HepG2 (cell line): ENCODE data around the gene LIME1. TPM values are rescaled to one million over a fixed set of nuclear protein-coding genes. Genes with fewer than 3 reads are reported as not detected.

Source experiments
- CENPX ChIP-seq: sonication (generic); formaldehyde crosslinking; IDR thresholded peaks from 2 replicates; pipeline ENCODE4 v1.9.0; 2021; ENCODE audit warnings: mild to moderate bottlenecking, missing genetic modification reagents, moderate library complexity
- CHD4 ChIP-seq: fragments of 200-600 bp; sonication (generic); IDR thresholded peaks from 2 replicates; pipeline ENCODE4 v1.7.0; 2017; ENCODE audit warnings: mild to moderate bottlenecking, low read length, borderline replicate concordance
- FOSL1 ChIP-seq: sonication (generic); formaldehyde crosslinking; IDR thresholded peaks from 2 replicates; pipeline ENCODE4 v1.9.0; 2021; ENCODE audit warnings: missing genetic modification reagents, borderline replicate concordance
- GTF2F1 ChIP-seq: fragments of 150-350 bp; IDR thresholded peaks from 2 replicates; pipeline ENCODE4 v1.6.1; 2014; ENCODE audit warnings: low read length
- HNRNPK ChIP-seq: fragments of 200-400 bp; formaldehyde crosslinking; IDR thresholded peaks from 2 replicates; pipeline ENCODE4 v1.6.1; 2018; ENCODE audit warnings: low read length, low read depth, moderate library complexity, mild to moderate bottlenecking; ENCODE audit not compliant: poor library complexity, severe bottlenecking
- ISL2 ChIP-seq: sonication (generic); formaldehyde crosslinking; IDR thresholded peaks from 2 replicates; pipeline ENCODE4 v1.5.0; 2020; ENCODE audit warnings: missing genetic modification reagents
- PTBP1 ChIP-seq: fragments of 200-400 bp; formaldehyde crosslinking; IDR thresholded peaks from 2 replicates; pipeline ENCODE4 v1.6.1; 2018; ENCODE audit warnings: low read length, low read depth; ENCODE audit not compliant: poor library complexity, severe bottlenecking
- SATB2 ChIP-seq: sonication (generic); formaldehyde crosslinking; IDR thresholded peaks from 2 replicates; pipeline ENCODE4 v1.5.0; 2020; ENCODE audit warnings: missing genetic modification reagents
- SRSF4 ChIP-seq: fragments of 200-400 bp; formaldehyde crosslinking; IDR thresholded peaks from one replicate; pipeline ENCODE4 v1.6.1; 2018; ENCODE audit warnings: mild to moderate bottlenecking, low read depth, low read length, moderate library complexity; ENCODE audit not compliant: poor library complexity, severe bottlenecking
- TIGD3 ChIP-seq: sonication (generic); formaldehyde crosslinking; IDR thresholded peaks from 2 replicates; pipeline ENCODE4 v1.5.1; 2020; ENCODE audit warnings: mild to moderate bottlenecking, missing genetic modification reagents, borderline replicate concordance
- ZFP37 ChIP-seq: sonication (generic); formaldehyde crosslinking; IDR thresholded peaks from 2 replicates; pipeline ENCODE4 v1.4.0; 2020; ENCODE audit warnings: missing genetic modification reagents, borderline replicate concordance
- ZNF563 ChIP-seq: sonication (generic); formaldehyde crosslinking; IDR thresholded peaks from 2 replicates; pipeline ENCODE4 v1.8.0; 2022; ENCODE audit warnings: mild to moderate bottlenecking, moderate library complexity, missing genetic modification reagents
- ZNF747 ChIP-seq: sonication (generic); formaldehyde crosslinking; IDR thresholded peaks from 2 replicates; pipeline ENCODE4 v1.8.1; 2023; ENCODE audit warnings: missing genetic modification reagents, mild to moderate bottlenecking, borderline replicate concordance
- ZNF788 ChIP-seq: sonication (generic); formaldehyde crosslinking; IDR thresholded peaks from 2 replicates; pipeline ENCODE4 v1.5.0; 2020; ENCODE audit warnings: mild to moderate bottlenecking, missing genetic modification reagents, borderline replicate concordance
- polyA plus RNA-seq, 8 experiments: library from polyadenylated mRNA; depleted of rRNA in 3 of 8; stranded (reverse) in 7 of 8; unstranded in 1 of 8; fragments of >200 nt; fragmentation: Illumina TruSeq in 4 of 8; extraction: Trizol in 4 of 8; gene quantifications; 2 replicates each; pipeline versions ENCODE4 v1.2.1 to v1.2.3, GENCODE V29; 2011 to 2016; ENCODE audit warnings: low read depth in 4 of 8, missing spikeins in 1 of 8, mixed read lengths in 1 of 8; ENCODE audit not compliant: insufficient read depth in 1 of 8
- total RNA-seq, 5 experiments: library from RNA; depleted of rRNA; stranded (reverse); fragments of >200 nt; fragmentation: Illumina TruSeq; extraction: Trizol; gene quantifications; 2 replicates each; pipeline ENCODE4 v1.2.3, GENCODE V29; 2016; ENCODE audit warnings: low read depth in 1 of 5
- TF ChIP-seq, protein P1 (sequence below): sonication (generic); formaldehyde crosslinking; IDR thresholded peaks from 2 replicates; pipeline ENCODE4 v1.5.0; 2020; ENCODE audit warnings: mild to moderate bottlenecking, missing genetic modification reagents, moderate library complexity
- TF ChIP-seq, protein P2 (sequence below): sonication (generic); formaldehyde crosslinking; IDR thresholded peaks from 2 replicates; pipeline ENCODE4 v1.8.0; 2023; ENCODE audit warnings: mild to moderate bottlenecking, missing genetic modification reagents
- TF ChIP-seq, protein P3 (sequence below): sonication (generic); formaldehyde crosslinking; IDR thresholded peaks from 2 replicates; pipeline ENCODE4 v1.4.0; 2020; ENCODE audit warnings: low read depth, mild to moderate bottlenecking, missing genetic modification reagents
- TF ChIP-seq, protein P4 (sequence below): sonication (generic); formaldehyde crosslinking; IDR thresholded peaks from 2 replicates; pipeline ENCODE4 v1.4.0; 2020; ENCODE audit warnings: missing genetic modification reagents

The LIME1 gene
- total and polyA plus RNA-seq, 2 of the 13 experiments (the other 11 are each of a cell fraction or from before 2014, with no cell fraction given), result 13.0 to 61.5 TPM

GRCh38 chr20:63739130-63740069 lies 2.9 kb downstream of the LIME1 start, which contains the start of gene SLC2A4RG (continued):
- TF ChIP-seq, protein P1, sequence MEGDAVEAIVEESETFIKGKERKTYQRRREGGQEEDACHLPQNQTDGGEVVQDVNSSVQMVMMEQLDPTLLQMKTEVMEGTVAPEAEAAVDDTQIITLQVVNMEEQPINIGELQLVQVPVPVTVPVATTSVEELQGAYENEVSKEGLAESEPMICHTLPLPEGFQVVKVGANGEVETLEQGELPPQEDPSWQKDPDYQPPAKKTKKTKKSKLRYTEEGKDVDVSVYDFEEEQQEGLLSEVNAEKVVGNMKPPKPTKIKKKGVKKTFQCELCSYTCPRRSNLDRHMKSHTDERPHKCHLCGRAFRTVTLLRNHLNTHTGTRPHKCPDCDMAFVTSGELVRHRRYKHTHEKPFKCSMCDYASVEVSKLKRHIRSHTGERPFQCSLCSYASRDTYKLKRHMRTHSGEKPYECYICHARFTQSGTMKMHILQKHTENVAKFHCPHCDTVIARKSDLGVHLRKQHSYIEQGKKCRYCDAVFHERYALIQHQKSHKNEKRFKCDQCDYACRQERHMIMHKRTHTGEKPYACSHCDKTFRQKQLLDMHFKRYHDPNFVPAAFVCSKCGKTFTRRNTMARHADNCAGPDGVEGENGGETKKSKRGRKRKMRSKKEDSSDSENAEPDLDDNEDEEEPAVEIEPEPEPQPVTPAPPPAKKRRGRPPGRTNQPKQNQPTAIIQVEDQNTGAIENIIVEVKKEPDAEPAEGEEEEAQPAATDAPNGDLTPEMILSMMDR, result peak; percentile 54
- TF ChIP-seq SRSF4 (peak; percentile 63), ZNF563 (CRISPR knock-in tag) (peak; percentile 96), ZNF747 (CRISPR knock-in tag) (peak; percentile 61; the same call in 1 of the 2 replicates), ZFP37 (CRISPR knock-in tag) (peak; percentile 68), CHD4 (no peak), CENPX (CRISPR knock-in tag) (no peak), GTF2F1 (no peak), SATB2 (peak; percentile 85; the same call in 1 of the 2 replicates), ZNF788 (CRISPR knock-in tag) (peak; percentile 97), FOSL1 (peak; percentile 45; the same call in 1 of the 2 replicates), TIGD3 (CRISPR knock-in tag) (no peak), ISL2 (CRISPR knock-in tag) (peak; percentile 93), PTBP1 (no peak), HNRNPK (peak; percentile 89)
- TF ChIP-seq, protein P2, sequence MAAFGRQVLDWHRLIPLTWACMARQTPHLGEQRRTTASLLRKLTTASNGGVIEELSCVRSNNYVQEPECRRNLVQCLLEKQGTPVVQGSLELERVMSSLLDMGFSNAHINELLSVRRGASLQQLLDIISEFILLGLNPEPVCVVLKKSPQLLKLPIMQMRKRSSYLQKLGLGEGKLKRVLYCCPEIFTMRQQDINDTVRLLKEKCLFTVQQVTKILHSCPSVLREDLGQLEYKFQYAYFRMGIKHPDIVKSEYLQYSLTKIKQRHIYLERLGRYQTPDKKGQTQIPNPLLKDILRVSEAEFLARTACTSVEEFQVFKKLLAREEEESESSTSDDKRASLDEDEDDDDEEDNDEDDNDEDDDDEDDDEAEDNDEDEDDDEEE (CRISPR knock-in tag), result peak; percentile 92
- TF ChIP-seq, protein P3, sequence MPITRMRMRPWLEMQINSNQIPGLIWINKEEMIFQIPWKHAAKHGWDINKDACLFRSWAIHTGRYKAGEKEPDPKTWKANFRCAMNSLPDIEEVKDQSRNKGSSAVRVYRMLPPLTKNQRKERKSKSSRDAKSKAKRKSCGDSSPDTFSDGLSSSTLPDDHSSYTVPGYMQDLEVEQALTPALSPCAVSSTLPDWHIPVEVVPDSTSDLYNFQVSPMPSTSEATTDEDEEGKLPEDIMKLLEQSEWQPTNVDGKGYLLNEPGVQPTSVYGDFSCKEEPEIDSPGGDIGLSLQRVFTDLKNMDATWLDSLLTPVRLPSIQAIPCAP (CRISPR knock-in tag), result no peak; the same call in 1 of the 2 replicates
- TF ChIP-seq, protein P4, sequence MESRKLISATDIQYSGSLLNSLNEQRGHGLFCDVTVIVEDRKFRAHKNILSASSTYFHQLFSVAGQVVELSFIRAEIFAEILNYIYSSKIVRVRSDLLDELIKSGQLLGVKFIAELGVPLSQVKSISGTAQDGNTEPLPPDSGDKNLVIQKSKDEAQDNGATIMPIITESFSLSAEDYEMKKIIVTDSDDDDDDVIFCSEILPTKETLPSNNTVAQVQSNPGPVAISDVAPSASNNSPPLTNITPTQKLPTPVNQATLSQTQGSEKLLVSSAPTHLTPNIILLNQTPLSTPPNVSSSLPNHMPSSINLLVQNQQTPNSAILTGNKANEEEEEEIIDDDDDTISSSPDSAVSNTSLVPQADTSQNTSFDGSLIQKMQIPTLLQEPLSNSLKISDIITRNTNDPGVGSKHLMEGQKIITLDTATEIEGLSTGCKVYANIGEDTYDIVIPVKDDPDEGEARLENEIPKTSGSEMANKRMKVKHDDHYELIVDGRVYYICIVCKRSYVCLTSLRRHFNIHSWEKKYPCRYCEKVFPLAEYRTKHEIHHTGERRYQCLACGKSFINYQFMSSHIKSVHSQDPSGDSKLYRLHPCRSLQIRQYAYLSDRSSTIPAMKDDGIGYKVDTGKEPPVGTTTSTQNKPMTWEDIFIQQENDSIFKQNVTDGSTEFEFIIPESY (CRISPR knock-in tag), result peak; percentile 55; the same call in 1 of the 2 replicates
